GM12878 (cell line): ENCODE results near the gene SLC38A3. TPM values are rescaled to one million over a fixed set of nuclear protein-coding genes. Genes with fewer than 3 reads are reported as not detected.

Experiments
- CEBPB ChIP-seq, 2 experiments: fragments of 150-350 bp in 1 of 2; IDR thresholded peaks; 2 replicates each; pipeline ENCODE4 v1.6.1; 2012 to 2014; ENCODE audit warnings: low read depth in 2 of 2, low read length in 2 of 2, borderline replicate concordance in 1 of 2, inconsistent platforms in 1 of 2
- CHD1 ChIP-seq: IDR thresholded peaks from 2 replicates; pipeline ENCODE4 v1.6.1; 2012; ENCODE audit warnings: low read depth, low read length, improper control_type of control experiment
- CREM ChIP-seq: IDR thresholded peaks from 2 replicates; pipeline ENCODE4 v1.6.1; 2014; ENCODE audit warnings: antibody characterized with exemption, low read depth
- DPF2 ChIP-seq: fragments of 450-650 bp; IDR thresholded peaks from 2 replicates; pipeline ENCODE4 v1.6.1; 2017; ENCODE audit warnings: mild to moderate bottlenecking
- IKZF2 ChIP-seq, 2 experiments: fragments of 450-650 bp; IDR thresholded peaks; 2 replicates each; pipeline ENCODE4 v1.6.1; 2017; ENCODE audit warnings: mild to moderate bottlenecking in 2 of 2, moderate library complexity in 2 of 2
- KDM1A ChIP-seq: fragments of 200-600 bp; sonication (generic); IDR thresholded peaks from 2 replicates; pipeline ENCODE4 v1.6.1; 2016; ENCODE audit warnings: borderline replicate concordance
- KLF5 ChIP-seq: fragments of 450-650 bp; IDR thresholded peaks from 2 replicates; pipeline ENCODE4 v1.6.1; 2014; ENCODE audit warnings: mild to moderate bottlenecking; ENCODE audit not compliant: partially characterized antibody
- MYC ChIP-seq: IDR thresholded peaks from 2 replicates; pipeline ENCODE4 v1.6.1; 2011; ENCODE audit warnings: mild to moderate bottlenecking, low read length, moderate library complexity, inconsistent platforms; ENCODE audit not compliant: insufficient read depth, insufficient replicate concordance, insufficient read length, severe bottlenecking
- RCOR1 ChIP-seq: conservative IDR thresholded peaks from 2 replicates; pipeline ENCODE4 v1.6.1; 2012; ENCODE audit warnings: low read depth, low read length, improper control_type of control experiment
- RFX5 ChIP-seq: IDR thresholded peaks from 2 replicates; pipeline ENCODE4 v1.6.1; 2011; ENCODE audit warnings: low read depth, low read length, improper control_type of control experiment
- SMAD1 ChIP-seq: fragments of 450-650 bp; IDR thresholded peaks from 2 replicates; pipeline ENCODE4 v1.6.1; 2018; ENCODE audit warnings: mild to moderate bottlenecking, low read depth; ENCODE audit not compliant: partially characterized antibody
- TAF1 ChIP-seq: IDR thresholded peaks from 2 replicates; pipeline ENCODE4 v1.6.1; 2011; ENCODE audit warnings: mild to moderate bottlenecking, low read depth, low read length, borderline replicate concordance
- TARDBP ChIP-seq: IDR thresholded peaks from 2 replicates; pipeline ENCODE4 v1.6.1; 2016; ENCODE audit warnings: borderline replicate concordance
- ZNF217 ChIP-seq: fragments of 450-650 bp; IDR thresholded peaks from 2 replicates; pipeline ENCODE4 v1.6.1; 2017; ENCODE audit warnings: antibody characterized with exemption, mild to moderate bottlenecking
- ZNF274 ChIP-seq: IDR thresholded peaks from one replicate; pipeline ENCODE4 v1.8.0; 2011; ENCODE audit not compliant: insufficient read length, insufficient read depth
- ZZZ3 ChIP-seq: IDR thresholded peaks from 2 replicates; pipeline ENCODE4 v1.6.1; 2011; ENCODE audit warnings: low read depth; ENCODE audit not compliant: control insufficient read depth, insufficient read length
- polyA plus RNA-seq, 11 experiments: library from polyadenylated mRNA; depleted of rRNA in 4 of 11; unstranded in 6 of 11; stranded (reverse) in 5 of 11; fragments of >200 nt; fragmentation: Nextera tagmentation in 4 of 11; fragmentation: Illumina TruSeq in 1 of 11; extraction: Ambion mirVana in 4 of 11; extraction: Trizol in 1 of 11; gene quantifications; 1 replicate in 1 of 11; 2 replicates in 10 of 11; pipeline versions ENCODE4 v1.2.1 to v1.2.3, GENCODE V29; 2011 to 2016; ENCODE audit warnings: inconsistent platforms in 2 of 11, missing spikeins in 2 of 11, low read depth in 1 of 11
- total RNA-seq, 4 experiments: library from RNA; depleted of rRNA in 3 of 4; stranded (reverse); fragments of >200 nt in 3 of 4; fragmentation: Illumina TruSeq in 1 of 4; extraction: Trizol in 1 of 4; gene quantifications; 2 replicates each; pipeline versions ENCODE4 v1.2.1 to v1.2.3, GENCODE V29; 2013 to 2021
- TF ChIP-seq, protein P1 (sequence below): IDR thresholded peaks from 2 replicates; pipeline ENCODE4 v1.6.1; 2011; ENCODE audit warnings: mild to moderate bottlenecking, low read depth, low read length, moderate library complexity; ENCODE audit not compliant: insufficient replicate concordance
- TF ChIP-seq, protein P2 (sequence below): fragments of 450-650 bp; conservative IDR thresholded peaks from 2 replicates; pipeline ENCODE4 v1.6.1; 2017; ENCODE audit warnings: mild to moderate bottlenecking, moderate library complexity
- TF ChIP-seq, protein P3 (sequence below): IDR thresholded peaks from 2 replicates; pipeline ENCODE4 v1.6.1; 2012; ENCODE audit warnings: mild to moderate bottlenecking, low read depth, low read length
- TF ChIP-seq, protein P4 (sequence below): fragments of 450-650 bp; formaldehyde crosslinking; IDR thresholded peaks from 2 replicates; pipeline ENCODE4 v1.4.0; 2022; ENCODE audit warnings: mild to moderate bottlenecking, moderate library complexity

The SLC38A3 gene
- total and polyA plus RNA-seq, 10 of the 15 experiments (the other 5 are each of a cell fraction or from before 2014, with no cell fraction given) = 0.14 TPM; not detected in 9

DNA sequence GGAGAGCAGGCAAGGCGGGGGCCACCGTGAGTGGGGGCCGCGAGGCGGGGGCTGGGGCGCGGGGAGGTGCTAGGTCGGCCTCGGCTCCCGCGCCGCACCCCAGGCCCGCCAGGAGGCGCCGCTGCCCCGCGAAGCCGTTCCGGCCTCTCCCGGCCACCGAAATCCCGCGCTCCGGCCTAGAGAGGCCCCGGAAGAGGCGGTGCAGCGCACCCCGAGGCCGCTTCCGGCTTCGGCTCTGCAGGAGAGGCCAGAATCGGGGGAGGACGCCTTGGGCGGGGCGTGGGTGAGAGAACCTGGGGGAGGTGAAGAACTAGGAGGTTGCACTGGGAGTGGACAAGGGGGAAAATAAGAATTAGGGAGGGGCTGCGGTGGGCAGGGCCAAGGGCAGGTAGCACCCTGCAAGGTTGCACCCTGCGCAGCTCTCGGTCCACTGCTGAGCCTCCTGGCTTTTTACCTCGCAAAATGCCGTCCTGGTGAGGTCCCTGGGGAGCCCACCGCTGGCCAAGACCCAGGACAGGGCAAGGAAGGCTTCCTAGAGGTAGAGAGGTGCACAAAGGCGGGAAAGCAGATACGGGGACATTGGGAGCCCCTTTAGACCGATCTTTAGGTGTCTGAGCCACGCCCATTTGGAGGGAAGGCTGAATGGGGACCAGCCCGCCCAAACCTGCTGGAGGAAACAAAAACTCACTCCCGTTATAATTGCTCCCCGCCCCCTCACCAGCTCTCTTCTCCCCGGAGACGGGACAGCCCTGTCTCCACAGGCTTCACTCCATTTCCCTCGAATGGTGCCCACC, 22.5 kb downstream of the SLC38A3 start (continued):
- TF ChIP-seq, protein P1, sequence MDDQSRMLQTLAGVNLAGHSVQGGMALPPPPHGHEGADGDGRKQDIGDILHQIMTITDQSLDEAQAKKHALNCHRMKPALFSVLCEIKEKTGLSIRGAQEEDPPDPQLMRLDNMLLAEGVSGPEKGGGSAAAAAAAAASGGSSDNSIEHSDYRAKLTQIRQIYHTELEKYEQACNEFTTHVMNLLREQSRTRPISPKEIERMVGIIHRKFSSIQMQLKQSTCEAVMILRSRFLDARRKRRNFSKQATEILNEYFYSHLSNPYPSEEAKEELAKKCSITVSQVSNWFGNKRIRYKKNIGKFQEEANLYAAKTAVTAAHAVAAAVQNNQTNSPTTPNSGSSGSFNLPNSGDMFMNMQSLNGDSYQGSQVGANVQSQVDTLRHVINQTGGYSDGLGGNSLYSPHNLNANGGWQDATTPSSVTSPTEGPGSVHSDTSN = no peak
- TF ChIP-seq, protein P2, sequence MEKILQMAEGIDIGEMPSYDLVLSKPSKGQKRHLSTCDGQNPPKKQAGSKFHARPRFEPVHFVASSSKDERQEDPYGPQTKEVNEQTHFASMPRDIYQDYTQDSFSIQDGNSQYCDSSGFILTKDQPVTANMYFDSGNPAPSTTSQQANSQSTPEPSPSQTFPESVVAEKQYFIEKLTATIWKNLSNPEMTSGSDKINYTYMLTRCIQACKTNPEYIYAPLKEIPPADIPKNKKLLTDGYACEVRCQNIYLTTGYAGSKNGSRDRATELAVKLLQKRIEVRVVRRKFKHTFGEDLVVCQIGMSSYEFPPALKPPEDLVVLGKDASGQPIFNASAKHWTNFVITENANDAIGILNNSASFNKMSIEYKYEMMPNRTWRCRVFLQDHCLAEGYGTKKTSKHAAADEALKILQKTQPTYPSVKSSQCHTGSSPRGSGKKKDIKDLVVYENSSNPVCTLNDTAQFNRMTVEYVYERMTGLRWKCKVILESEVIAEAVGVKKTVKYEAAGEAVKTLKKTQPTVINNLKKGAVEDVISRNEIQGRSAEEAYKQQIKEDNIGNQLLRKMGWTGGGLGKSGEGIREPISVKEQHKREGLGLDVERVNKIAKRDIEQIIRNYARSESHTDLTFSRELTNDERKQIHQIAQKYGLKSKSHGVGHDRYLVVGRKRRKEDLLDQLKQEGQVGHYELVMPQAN = peak; percentile 66
- TF ChIP-seq RCOR1 (no peak), RFX5 (no peak), ZNF274 (no peak), KLF5 (no peak), IKZF2 (IDR thresholded peaks at IDR 0.05) (0 out of 4 replicates have a peak, but pooled peaks of 1 of the 2 experiments have one; percentile 16), MYC (no peak), CHD1 (no peak), TARDBP (0 out of 2 replicates have a peak, but pooled peaks have one; percentile 68), CREM (peak; percentile 67; the same call in 1 of the 2 replicates), TAF1 (peak; percentile 47; the same call in 1 of the 2 replicates), KDM1A (no peak), ZZZ3 (no peak), ZNF217 (no peak), CEBPB (IDR thresholded peaks at IDR 0.05; ENCODE audit: borderline replicate concordance in 1 of 2, low read depth in 2 of 2, low read length in 2 of 2) (no peak), DPF2 (no peak), SMAD1 (no peak)
- TF ChIP-seq, protein P3, sequence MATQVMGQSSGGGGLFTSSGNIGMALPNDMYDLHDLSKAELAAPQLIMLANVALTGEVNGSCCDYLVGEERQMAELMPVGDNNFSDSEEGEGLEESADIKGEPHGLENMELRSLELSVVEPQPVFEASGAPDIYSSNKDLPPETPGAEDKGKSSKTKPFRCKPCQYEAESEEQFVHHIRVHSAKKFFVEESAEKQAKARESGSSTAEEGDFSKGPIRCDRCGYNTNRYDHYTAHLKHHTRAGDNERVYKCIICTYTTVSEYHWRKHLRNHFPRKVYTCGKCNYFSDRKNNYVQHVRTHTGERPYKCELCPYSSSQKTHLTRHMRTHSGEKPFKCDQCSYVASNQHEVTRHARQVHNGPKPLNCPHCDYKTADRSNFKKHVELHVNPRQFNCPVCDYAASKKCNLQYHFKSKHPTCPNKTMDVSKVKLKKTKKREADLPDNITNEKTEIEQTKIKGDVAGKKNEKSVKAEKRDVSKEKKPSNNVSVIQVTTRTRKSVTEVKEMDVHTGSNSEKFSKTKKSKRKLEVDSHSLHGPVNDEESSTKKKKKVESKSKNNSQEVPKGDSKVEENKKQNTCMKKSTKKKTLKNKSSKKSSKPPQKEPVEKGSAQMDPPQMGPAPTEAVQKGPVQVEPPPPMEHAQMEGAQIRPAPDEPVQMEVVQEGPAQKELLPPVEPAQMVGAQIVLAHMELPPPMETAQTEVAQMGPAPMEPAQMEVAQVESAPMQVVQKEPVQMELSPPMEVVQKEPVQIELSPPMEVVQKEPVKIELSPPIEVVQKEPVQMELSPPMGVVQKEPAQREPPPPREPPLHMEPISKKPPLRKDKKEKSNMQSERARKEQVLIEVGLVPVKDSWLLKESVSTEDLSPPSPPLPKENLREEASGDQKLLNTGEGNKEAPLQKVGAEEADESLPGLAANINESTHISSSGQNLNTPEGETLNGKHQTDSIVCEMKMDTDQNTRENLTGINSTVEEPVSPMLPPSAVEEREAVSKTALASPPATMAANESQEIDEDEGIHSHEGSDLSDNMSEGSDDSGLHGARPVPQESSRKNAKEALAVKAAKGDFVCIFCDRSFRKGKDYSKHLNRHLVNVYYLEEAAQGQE = no peak
- TF ChIP-seq, protein P4, sequence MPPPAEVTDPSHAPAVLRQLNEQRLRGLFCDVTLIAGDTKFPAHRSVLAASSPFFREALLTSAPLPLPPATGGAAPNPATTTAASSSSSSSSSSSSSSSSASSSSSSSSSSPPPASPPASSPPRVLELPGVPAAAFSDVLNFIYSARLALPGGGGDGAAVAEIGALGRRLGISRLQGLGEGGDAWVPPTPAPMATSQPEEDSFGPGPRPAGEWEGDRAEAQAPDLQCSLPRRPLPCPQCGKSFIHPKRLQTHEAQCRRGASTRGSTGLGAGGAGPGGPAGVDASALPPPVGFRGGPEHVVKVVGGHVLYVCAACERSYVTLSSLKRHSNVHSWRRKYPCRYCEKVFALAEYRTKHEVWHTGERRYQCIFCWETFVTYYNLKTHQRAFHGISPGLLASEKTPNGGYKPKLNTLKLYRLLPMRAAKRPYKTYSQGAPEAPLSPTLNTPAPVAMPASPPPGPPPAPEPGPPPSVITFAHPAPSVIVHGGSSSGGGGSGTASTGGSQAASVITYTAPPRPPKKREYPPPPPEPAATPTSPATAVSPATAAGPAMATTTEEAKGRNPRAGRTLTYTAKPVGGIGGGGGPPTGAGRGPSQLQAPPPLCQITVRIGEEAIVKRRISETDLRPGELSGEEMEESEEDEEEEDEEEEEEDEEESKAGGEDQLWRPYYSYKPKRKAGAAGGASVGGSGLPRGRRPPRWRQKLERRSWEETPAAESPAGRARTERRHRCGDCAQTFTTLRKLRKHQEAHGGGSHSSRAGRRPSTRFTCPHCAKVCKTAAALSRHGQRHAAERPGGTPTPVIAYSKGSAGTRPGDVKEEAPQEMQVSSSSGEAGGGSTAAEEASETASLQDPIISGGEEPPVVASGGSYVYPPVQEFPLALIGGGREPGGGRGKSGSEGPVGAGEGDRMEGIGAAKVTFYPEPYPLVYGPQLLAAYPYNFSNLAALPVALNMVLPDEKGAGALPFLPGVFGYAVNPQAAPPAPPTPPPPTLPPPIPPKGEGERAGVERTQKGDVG (CRISPR knock-in tag) = no peak
